ENCODE results near the gene LRRC4C. TPM values are rescaled to one million over a fixed set of nuclear protein-coding genes. Genes with fewer than 3 reads are reported as not detected.
A peak's percentile ranks its signal among the peaks of the same experiment; 100 is the strongest.
"Not testable (repeated sequence)": the region's sequence is repeated elsewhere in the genome, so short reads cannot be mapped to it uniquely, and the experiment has no call there.

The LRRC4C gene
- total RNA-seq, 1 experiment from 2014 or later = 0.72 TPM

DNA sequence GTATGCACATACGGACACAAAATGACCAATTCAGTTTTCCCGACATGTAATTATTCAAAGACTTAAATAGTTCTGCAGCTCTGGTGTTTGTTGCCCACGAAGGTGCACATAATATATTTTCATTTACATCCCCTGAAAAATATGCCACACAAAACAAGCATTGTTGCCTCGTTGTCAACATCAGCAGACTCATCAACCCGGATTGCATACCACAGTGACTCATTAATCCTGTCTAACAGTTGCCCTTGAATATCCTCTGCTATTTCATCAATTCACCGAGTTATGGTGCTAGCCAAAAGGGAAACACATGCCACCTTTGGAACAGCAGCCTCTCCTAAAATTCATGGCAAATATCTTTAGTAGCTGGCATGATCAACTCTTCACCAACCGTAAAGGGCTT, 582.2 kb downstream of the LRRC4C start (continued):
- no peak for TF ChIP-seq SOX15 (CRISPR knock-in tag; IDR thresholded peaks at IDR 0.05)
- no peak for TF ChIP-seq FOXK1 (CRISPR knock-in tag; IDR thresholded peaks at IDR 0.05)

DNA sequence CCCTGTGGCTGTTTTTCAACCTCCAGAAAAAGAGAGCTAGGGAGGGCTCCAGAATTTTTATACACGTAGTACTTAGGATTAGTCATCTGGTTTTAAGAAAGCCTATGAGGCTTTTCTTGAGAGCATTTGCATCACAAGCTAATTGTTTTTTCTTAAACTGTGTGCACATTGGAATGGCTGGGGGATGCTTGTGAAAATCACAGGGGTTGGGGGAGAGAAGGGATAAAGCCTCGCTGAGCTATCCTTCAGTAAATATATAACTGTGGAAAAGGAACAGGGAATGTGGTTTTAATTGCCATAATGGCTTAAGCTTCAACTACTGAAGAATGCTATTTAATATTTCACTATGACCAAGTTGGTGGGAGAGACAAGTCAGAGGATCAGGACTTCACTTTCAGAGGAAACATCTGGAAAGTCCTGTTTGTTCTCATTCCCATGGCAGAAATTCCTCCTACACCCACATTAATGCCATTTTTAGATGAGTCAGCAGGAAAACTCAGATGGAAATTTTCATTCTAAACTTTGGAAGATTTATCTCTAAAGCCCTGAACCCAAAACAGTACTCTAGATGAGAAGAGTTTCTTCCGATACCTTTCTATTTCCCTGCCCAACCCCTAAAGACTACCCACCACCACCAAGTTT, 591.3 kb downstream of the LRRC4C start:
- Mint-ChIP-seq H3K27ac (no peak overlapping the region), H3K4me1 (peaks cover 11% of the 10 kb centered on the region), H3K9me3 (peaks cover 22% of the 10 kb centered on the region), H3K36me3 (peaks cover 11% of the 10 kb centered on the region), H3K27me3 (ENCODE audit: low read depth) (no peaks in the 10 kb centered on the region), H3K4me3 (no peak overlapping the region)
- TF ChIP-seq ZNF396 (CRISPR knock-in tag; IDR thresholded peaks at IDR 0.05; ENCODE audit: borderline replicate concordance) (no peak), NR2C2 (CRISPR knock-in tag; IDR thresholded peaks at IDR 0.05) (no peak), ZNF423 (CRISPR knock-in tag; IDR thresholded peaks at IDR 0.05) (no peak), ZNF219 (CRISPR knock-in tag; IDR thresholded peaks at IDR 0.05; ENCODE audit: borderline replicate concordance) (no peak)
- TF ChIP-seq, protein P1, sequence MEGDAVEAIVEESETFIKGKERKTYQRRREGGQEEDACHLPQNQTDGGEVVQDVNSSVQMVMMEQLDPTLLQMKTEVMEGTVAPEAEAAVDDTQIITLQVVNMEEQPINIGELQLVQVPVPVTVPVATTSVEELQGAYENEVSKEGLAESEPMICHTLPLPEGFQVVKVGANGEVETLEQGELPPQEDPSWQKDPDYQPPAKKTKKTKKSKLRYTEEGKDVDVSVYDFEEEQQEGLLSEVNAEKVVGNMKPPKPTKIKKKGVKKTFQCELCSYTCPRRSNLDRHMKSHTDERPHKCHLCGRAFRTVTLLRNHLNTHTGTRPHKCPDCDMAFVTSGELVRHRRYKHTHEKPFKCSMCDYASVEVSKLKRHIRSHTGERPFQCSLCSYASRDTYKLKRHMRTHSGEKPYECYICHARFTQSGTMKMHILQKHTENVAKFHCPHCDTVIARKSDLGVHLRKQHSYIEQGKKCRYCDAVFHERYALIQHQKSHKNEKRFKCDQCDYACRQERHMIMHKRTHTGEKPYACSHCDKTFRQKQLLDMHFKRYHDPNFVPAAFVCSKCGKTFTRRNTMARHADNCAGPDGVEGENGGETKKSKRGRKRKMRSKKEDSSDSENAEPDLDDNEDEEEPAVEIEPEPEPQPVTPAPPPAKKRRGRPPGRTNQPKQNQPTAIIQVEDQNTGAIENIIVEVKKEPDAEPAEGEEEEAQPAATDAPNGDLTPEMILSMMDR (IDR thresholded peaks at IDR 0.05) = no peak
- TF ChIP-seq, protein P2, sequence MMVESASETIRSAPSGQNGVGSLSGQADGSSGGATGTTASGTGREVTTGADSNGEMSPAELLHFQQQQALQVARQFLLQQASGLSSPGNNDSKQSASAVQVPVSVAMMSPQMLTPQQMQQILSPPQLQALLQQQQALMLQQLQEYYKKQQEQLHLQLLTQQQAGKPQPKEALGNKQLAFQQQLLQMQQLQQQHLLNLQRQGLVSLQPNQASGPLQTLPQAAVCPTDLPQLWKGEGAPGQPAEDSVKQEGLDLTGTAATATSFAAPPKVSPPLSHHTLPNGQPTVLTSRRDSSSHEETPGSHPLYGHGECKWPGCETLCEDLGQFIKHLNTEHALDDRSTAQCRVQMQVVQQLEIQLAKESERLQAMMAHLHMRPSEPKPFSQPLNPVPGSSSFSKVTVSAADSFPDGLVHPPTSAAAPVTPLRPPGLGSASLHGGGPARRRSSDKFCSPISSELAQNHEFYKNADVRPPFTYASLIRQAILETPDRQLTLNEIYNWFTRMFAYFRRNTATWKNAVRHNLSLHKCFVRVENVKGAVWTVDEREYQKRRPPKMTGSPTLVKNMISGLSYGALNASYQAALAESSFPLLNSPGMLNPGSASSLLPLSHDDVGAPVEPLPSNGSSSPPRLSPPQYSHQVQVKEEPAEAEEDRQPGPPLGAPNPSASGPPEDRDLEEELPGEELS (CRISPR knock-in tag; IDR thresholded peaks at IDR 0.05) = no peak
- DNase-seq (ENCODE audit: low spot score) (no peak), ATAC-seq (no peak)
- POLR2A ChIA-PET = no interaction called here
- CTCF ChIA-PET = interaction anchor here (0.7 kb wide), 1 partner anchor 583 kb away, joined by 3 read pairs; no protein-coding TSS in a partner anchor

- ATAC-seq; H3K27ac Mint-ChIP-seq; H3K27me3 Mint-ChIP-seq (ENCODE audit: low read depth); H3K4me1 Mint-ChIP-seq; POLR2A ChIA-PET; H3K9me3 Mint-ChIP-seq; H3K36me3 Mint-ChIP-seq; H3K4me3 Mint-ChIP-seq; CTCF ChIA-PET; DNase-seq (ENCODE audit: low spot score): not testable (repeated sequence)
Measured at GRCh38 chr11:40857754-40858153, 601.7 kb downstream of the LRRC4C start.

GRCh38 chr11:40842750-40843339, 616.6 kb downstream of the LRRC4C start:
- CTCF ChIA-PET = interaction anchor here (1.0 kb wide), 1 partner anchor 32 kb away, joined by 3 read pairs; no protein-coding TSS in a partner anchor
- H3K27me3 Mint-ChIP-seq (ENCODE audit: low read depth) = no peaks in the 10 kb centered on the region; the same call in 1 of the 2 replicates
- peak overlapping the region; percentile 20; the same call in 1 of the 2 replicates for H3K27ac Mint-ChIP-seq
- H3K4me3 Mint-ChIP-seq = 0 out of 2 replicates have a peak overlapping the region, but pooled peaks have one; percentile 34
- POLR2A ChIA-PET = no interaction called here
- peak; percentile 66 for ATAC-seq
- no peak for DNase-seq (ENCODE audit: low spot score)
- H3K4me1 Mint-ChIP-seq = peaks cover 36% of the 10 kb centered on the region
- peaks cover 11% of the 10 kb centered on the region for H3K9me3 Mint-ChIP-seq
- H3K36me3 Mint-ChIP-seq = no peaks in the 10 kb centered on the region
- TF ChIP-seq ZNF671 (CRISPR knock-in tag; IDR thresholded peaks at IDR 0.05) (no peak), ZNF512 (CRISPR knock-in tag; IDR thresholded peaks at IDR 0.05; ENCODE audit: borderline replicate concordance) (no peak), CBFB (CRISPR knock-in tag; IDR thresholded peaks at IDR 0.05; ENCODE audit: low read depth) (no peak), ZNF396 (CRISPR knock-in tag; IDR thresholded peaks at IDR 0.05; ENCODE audit: borderline replicate concordance) (no peak), ATF3 (CRISPR knock-in tag; conservative IDR thresholded peaks at IDR 0.05) (no peak), ZNF416 (CRISPR knock-in tag; IDR thresholded peaks at IDR 0.05) (no peak), SOX15 (CRISPR knock-in tag; IDR thresholded peaks at IDR 0.05) (no peak), RELA (CRISPR knock-in tag; IDR thresholded peaks at IDR 0.05; ENCODE audit: borderline replicate concordance) (no peak), TEAD1 (CRISPR knock-in tag; IDR thresholded peaks at IDR 0.05) (no peak)
- TF ChIP-seq, protein P3, sequence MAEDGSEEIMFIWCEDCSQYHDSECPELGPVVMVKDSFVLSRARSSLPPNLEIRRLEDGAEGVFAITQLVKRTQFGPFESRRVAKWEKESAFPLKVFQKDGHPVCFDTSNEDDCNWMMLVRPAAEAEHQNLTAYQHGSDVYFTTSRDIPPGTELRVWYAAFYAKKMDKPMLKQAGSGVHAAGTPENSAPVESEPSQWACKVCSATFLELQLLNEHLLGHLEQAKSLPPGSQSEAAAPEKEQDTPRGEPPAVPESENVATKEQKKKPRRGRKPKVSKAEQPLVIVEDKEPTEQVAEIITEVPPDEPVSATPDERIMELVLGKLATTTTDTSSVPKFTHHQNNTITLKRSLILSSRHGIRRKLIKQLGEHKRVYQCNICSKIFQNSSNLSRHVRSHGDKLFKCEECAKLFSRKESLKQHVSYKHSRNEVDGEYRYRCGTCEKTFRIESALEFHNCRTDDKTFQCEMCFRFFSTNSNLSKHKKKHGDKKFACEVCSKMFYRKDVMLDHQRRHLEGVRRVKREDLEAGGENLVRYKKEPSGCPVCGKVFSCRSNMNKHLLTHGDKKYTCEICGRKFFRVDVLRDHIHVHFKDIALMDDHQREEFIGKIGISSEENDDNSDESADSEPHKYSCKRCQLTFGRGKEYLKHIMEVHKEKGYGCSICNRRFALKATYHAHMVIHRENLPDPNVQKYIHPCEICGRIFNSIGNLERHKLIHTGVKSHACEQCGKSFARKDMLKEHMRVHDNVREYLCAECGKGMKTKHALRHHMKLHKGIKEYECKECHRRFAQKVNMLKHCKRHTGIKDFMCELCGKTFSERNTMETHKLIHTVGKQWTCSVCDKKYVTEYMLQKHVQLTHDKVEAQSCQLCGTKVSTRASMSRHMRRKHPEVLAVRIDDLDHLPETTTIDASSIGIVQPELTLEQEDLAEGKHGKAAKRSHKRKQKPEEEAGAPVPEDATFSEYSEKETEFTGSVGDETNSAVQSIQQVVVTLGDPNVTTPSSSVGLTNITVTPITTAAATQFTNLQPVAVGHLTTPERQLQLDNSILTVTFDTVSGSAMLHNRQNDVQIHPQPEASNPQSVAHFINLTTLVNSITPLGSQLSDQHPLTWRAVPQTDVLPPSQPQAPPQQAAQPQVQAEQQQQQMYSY (CRISPR knock-in tag; IDR thresholded peaks at IDR 0.05) = no peak
- TF ChIP-seq, protein P4, sequence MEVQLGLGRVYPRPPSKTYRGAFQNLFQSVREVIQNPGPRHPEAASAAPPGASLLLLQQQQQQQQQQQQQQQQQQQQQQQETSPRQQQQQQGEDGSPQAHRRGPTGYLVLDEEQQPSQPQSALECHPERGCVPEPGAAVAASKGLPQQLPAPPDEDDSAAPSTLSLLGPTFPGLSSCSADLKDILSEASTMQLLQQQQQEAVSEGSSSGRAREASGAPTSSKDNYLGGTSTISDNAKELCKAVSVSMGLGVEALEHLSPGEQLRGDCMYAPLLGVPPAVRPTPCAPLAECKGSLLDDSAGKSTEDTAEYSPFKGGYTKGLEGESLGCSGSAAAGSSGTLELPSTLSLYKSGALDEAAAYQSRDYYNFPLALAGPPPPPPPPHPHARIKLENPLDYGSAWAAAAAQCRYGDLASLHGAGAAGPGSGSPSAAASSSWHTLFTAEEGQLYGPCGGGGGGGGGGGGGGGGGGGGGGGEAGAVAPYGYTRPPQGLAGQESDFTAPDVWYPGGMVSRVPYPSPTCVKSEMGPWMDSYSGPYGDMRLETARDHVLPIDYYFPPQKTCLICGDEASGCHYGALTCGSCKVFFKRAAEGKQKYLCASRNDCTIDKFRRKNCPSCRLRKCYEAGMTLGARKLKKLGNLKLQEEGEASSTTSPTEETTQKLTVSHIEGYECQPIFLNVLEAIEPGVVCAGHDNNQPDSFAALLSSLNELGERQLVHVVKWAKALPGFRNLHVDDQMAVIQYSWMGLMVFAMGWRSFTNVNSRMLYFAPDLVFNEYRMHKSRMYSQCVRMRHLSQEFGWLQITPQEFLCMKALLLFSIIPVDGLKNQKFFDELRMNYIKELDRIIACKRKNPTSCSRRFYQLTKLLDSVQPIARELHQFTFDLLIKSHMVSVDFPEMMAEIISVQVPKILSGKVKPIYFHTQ (CRISPR knock-in tag; IDR thresholded peaks at IDR 0.05) = no peak
